OCI-LY3 (cell line): ENCODE measurements around the gene MCF2L2.

Source experiments
- H2AFZ ChIP-seq: fragments of 200-600, 300-600 bp; shearing (Covaris generic); 2 replicates; pipeline ENCODE4 v1.6.0; 2014; ENCODE audit warnings: antibody characterized with exemption, low read depth, low read length
- H3K27ac ChIP-seq: fragments of 200-600, 300-600 bp; sonication (generic); 2 replicates; pipeline ENCODE4 v1.5.1; 2014; ENCODE audit warnings: mild to moderate bottlenecking, low read length, moderate library complexity, mixed read lengths
- H3K27me3 ChIP-seq: fragments of 200-600, 300-600 bp; sonication (generic); 2 replicates; pipeline ENCODE4 v1.6.1; 2014; ENCODE audit warnings: low read depth, low read length, mixed read lengths
- H3K36me3 ChIP-seq: fragments of 200-600, 300-600 bp; sonication (generic); replicated peaks from 2 replicates; pipeline ENCODE3; 2014; ENCODE audit warnings: low read depth, low read length, mixed read lengths
- H3K4me1 ChIP-seq: fragments of 300-600, 200-600 bp; sonication (generic); 2 replicates; pipeline ENCODE4 v1.6.1; 2014; ENCODE audit warnings: low read length, mixed read lengths
- H3K4me2 ChIP-seq: fragments of 200-600, 300-600 bp; sonication (generic); 2 replicates; pipeline ENCODE4 v1.6.1; 2014; ENCODE audit warnings: low read length, mixed read lengths
- H3K4me3 ChIP-seq: fragments of 300-600, 200-600 bp; sonication (generic); 2 replicates; pipeline ENCODE4 v1.5.1; 2014; ENCODE audit warnings: antibody characterized with exemption, mild to moderate bottlenecking, low read length, moderate library complexity
- H3K79me2 ChIP-seq: fragments of 300-600, 200-600 bp; shearing (Covaris generic); 2 replicates; pipeline ENCODE4 v1.6.1; 2014; ENCODE audit warnings: mild to moderate bottlenecking, low read length, mixed read lengths
- H3K9ac ChIP-seq: fragments of 300-600, 200-600 bp; shearing (Covaris generic); 2 replicates; pipeline ENCODE4 v1.6.0; 2014; ENCODE audit warnings: mild to moderate bottlenecking, low read length, moderate library complexity
- H3K9me3 ChIP-seq: fragments of 200-600, 300-600 bp; shearing (Covaris generic); 2 replicates; pipeline ENCODE4 v1.6.1; 2014; ENCODE audit warnings: low read length, mixed read lengths; ENCODE audit not compliant: insufficient read depth
- H4K20me1 ChIP-seq: fragments of 200-600, 300-600 bp; sonication (generic); 2 replicates; pipeline ENCODE4 v1.6.1; 2016; ENCODE audit warnings: low read length, mixed read lengths; ENCODE audit not compliant: insufficient read depth
- EZH2phosphoT487 ChIP-seq: fragments of 200-600 bp; shearing (Covaris generic); IDR thresholded peaks from 2 replicates; pipeline ENCODE4 v1.6.1; 2018; ENCODE audit warnings: antibody characterized with exemption, mixed run types, low read depth
- TF ChIP-seq, protein P1 (sequence below): fragments of 200-600, 300-600 bp; sonication (generic); IDR thresholded peaks from 2 replicates; pipeline ENCODE4 v1.5.1; 2014; ENCODE audit warnings: antibody characterized with exemption, low read length, low read depth

MCF2L2 gene

GRCh38 chr3:183208260-183208659 is 220.2 kb downstream of the MCF2L2 start:
- Histone ChIP-seq H4K20me1 (no peaks in the 10 kb centered on the region), H3K79me2 (no peaks in the 10 kb centered on the region), H3K36me3 (no peaks in the 10 kb centered on the region), H3K27me3 (peaks cover 15% of the 10 kb centered on the region), H3K4me2 (no peak overlapping the region), H3K4me3 (no peak overlapping the region), H2AFZ (no peak overlapping the region), H3K4me1 (peaks cover 9% of the 10 kb centered on the region), H3K9me3 (no peaks in the 10 kb centered on the region; the same call in 1 of the 2 replicates), H3K27ac (no peak overlapping the region), H3K9ac (no peak overlapping the region)
- TF ChIP-seq, protein P1, sequence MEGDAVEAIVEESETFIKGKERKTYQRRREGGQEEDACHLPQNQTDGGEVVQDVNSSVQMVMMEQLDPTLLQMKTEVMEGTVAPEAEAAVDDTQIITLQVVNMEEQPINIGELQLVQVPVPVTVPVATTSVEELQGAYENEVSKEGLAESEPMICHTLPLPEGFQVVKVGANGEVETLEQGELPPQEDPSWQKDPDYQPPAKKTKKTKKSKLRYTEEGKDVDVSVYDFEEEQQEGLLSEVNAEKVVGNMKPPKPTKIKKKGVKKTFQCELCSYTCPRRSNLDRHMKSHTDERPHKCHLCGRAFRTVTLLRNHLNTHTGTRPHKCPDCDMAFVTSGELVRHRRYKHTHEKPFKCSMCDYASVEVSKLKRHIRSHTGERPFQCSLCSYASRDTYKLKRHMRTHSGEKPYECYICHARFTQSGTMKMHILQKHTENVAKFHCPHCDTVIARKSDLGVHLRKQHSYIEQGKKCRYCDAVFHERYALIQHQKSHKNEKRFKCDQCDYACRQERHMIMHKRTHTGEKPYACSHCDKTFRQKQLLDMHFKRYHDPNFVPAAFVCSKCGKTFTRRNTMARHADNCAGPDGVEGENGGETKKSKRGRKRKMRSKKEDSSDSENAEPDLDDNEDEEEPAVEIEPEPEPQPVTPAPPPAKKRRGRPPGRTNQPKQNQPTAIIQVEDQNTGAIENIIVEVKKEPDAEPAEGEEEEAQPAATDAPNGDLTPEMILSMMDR, result no peak
- no peak for TF ChIP-seq EZH2phosphoT487

- no peak overlapping the region for H3K4me2 ChIP-seq
- no peak overlapping the region for H3K9ac ChIP-seq
- H3K4me1 ChIP-seq, result no peaks in the 10 kb centered on the region
- H3K9me3 ChIP-seq, result no peaks in the 10 kb centered on the region; the same call in 1 of the 2 replicates
- no peak overlapping the region for H2AFZ ChIP-seq
- H3K36me3 ChIP-seq, result no peaks in the 10 kb centered on the region
- no peak overlapping the region for H3K4me3 ChIP-seq
- H3K27ac ChIP-seq, result no peak overlapping the region
- no peaks in the 10 kb centered on the region for H3K79me2 ChIP-seq
- no peaks in the 10 kb centered on the region for H4K20me1 ChIP-seq
- H3K27me3 ChIP-seq, result peaks cover 18% of the 10 kb centered on the region
- TF ChIP-seq, protein P1, result no peak
- no peak for TF ChIP-seq EZH2phosphoT487
Observed at GRCh38 chr3:183203670-183204069, 224.7 kb downstream of the MCF2L2 start.

DNA sequence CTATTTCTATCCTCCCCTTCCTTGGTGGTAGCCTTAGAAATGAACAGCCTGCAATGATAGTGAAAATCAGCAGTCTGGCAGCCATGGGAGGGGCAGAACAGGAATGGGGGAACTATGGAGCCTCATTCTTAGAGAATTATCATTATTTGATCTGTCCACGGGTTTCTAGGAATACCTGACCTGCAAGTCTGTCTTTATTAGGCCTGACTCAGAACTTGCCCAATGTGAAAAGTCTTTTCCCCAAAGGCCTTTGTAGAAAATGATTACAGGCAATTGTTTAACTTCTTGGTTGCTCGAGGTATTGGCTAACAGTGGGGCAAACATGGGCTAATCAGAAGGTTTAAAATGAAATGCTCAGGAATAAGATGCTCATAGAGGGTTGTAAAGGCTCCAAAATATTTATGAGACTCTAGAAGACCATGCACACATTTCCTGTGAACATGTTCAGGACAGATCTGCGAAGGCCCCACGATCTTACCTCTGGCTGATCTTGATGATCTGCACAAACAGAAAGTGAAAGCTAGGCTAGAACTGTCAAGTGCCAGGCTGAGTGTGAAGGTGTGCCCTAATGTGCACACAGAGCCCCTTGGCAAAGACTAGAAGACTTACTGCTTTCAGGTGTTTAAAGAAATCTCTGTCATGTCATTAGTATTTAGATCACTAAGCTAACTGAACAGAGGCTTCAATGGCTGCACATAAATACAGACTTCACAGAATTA is 226.3 kb downstream of the MCF2L2 start:
- Histone ChIP-seq H3K4me2 (no peak overlapping the region), H3K36me3 (no peaks in the 10 kb centered on the region), H3K9me3 (no peaks in the 10 kb centered on the region; the same call in 1 of the 2 replicates), H3K4me1 (no peaks in the 10 kb centered on the region), H4K20me1 (no peaks in the 10 kb centered on the region), H3K9ac (no peak overlapping the region), H3K27ac (no peak overlapping the region), H3K79me2 (no peaks in the 10 kb centered on the region), H3K27me3 (peaks cover 5% of the 10 kb centered on the region; the same call in 1 of the 2 replicates), H2AFZ (no peak overlapping the region), H3K4me3 (no peak overlapping the region)
- no peak for TF ChIP-seq EZH2phosphoT487
- TF ChIP-seq, protein P1, result no peak

GRCh38 chr3:183198939-183199338 is 229.5 kb downstream of the MCF2L2 start:
- TF ChIP-seq EZH2phosphoT487, result no peak
- TF ChIP-seq, protein P1, result no peak
- Histone ChIP-seq H3K27me3 (peaks cover 4% of the 10 kb centered on the region; the same call in 1 of the 2 replicates), H3K4me2 (no peak overlapping the region), H3K27ac (no peak overlapping the region), H3K4me3 (no peak overlapping the region), H3K9me3 (no peaks in the 10 kb centered on the region; the same call in 1 of the 2 replicates), H3K79me2 (no peaks in the 10 kb centered on the region), H3K9ac (no peak overlapping the region), H4K20me1 (no peaks in the 10 kb centered on the region), H3K4me1 (no peaks in the 10 kb centered on the region), H2AFZ (no peak overlapping the region), H3K36me3 (no peaks in the 10 kb centered on the region)
